ENCODE measurements around the gene RBM20.
"Not testable (repeated sequence)": the region's sequence is repeated elsewhere in the genome, so short reads cannot be mapped to it uniquely, and the experiment has no call there.

Gene RBM20

DNA sequence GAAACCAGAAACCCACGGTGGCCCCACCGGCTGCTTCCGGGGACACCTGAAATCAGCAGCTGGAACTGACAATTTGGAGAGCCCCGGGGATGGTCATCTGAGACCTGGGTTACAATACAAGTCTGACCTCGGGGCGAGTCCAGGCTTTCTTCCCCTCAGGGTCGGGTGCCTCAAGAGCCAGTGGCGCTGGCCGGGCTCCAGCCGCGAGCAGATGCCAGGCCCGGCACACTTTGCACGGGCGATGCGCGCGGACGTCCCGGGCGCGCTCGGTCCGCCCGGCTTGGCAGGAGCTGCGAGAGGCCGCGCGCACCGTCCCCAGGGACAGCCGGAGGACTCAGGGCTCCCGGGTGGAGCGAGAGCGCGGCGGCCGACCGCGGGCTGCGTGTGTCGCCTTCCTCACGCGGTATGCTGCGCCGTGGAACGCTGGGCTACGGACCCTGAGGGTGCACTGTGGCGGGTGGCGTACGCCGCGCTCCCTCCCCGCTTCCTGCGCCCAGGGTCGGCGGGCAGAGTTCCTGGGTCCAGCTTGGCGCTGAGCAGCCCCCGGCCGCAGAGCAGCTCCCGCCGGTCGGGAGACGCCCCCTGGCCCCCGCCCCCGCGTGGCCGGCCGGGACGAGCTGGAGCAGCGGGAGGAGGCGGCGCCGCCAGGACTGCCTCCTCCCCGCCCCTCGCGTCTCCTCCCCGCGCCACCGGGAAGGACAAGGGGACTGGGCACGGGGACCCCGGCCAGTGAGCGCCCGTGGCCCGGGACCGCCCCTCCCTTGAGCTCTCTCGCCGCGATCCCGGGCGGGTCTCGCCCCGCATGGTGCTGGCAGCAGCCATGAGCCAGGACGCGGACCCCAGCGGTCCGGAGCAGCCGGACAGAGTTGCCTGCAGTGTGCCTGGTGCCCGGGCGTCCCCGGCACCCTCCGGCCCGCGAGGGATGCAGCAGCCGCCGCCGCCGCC, at the start of gene RBM20:
RBM20 (plus strand) TSS at position 684 of the 945 bp plus-strand sequence; CDS start at position 803, 119 bp downstream.
- no peak for DNase-seq

DNA sequence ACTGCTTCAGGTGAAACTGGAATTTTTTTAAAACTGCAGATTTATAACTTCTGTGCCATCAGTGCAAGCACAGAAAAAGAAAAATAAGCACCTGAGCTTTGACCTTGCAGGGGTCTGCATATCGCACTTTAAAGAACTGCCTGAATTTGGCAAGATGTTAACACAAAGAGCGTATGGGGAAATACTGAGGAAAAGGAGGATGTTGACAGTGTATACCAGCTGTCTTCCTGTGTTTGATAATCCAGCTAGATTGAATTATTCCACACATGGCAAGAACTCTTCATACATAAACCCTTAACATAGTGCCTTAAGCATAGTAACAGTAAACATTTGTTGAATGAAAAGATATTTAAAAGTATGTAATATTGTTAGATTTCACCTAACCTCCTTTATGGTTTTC, 46.7 kb upstream of the RBM20 start:
- no peak for DNase-seq

DNA sequence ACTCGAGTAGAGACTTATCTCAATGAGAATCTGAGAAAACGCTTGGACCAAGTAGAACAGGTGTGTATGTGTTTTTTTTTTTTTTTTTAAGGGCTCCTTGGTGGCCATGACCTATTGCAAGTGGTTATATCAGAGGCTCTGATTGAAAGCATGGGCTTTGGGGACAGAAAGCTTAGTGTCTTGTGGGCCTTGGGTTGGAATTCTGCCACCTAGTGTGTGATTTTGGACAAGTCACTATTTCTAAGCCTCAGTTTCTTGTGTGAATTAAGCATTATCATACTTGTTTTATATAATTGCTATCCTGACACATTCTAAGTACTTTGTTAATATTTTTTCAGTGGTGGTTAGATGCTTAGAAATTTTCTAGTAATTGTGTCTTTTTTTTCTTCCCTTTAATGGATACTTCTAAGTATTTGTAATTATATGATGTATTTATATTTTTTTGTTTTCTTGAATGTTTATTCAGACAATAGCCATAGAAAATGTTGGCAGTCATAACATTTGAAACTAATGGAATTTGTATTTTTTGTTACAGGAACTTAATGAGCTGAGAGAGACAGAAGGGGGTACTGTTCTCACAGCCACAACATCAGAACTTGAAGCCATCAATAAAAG, 43.5 kb upstream of the RBM20 start:
- no peak for DNase-seq

DNA sequence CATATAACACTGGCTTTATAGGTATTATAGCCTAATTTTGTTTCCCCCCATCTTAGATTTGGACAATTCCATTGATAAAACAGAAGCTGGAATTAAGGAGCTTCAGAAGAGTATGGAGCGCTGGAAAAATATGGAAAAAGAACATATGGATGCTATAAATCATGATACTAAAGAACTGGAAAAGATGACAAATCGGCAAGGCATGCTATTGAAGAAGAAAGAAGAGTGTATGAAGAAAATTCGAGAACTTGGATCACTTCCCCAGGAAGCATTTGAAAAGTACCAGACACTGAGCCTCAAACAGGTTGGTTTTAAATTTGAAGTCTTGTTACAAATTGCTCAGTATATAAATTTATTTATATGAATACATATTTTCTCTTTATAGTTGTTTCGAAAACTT, 42.6 kb upstream of the RBM20 start:
- no peak for DNase-seq

DNA sequence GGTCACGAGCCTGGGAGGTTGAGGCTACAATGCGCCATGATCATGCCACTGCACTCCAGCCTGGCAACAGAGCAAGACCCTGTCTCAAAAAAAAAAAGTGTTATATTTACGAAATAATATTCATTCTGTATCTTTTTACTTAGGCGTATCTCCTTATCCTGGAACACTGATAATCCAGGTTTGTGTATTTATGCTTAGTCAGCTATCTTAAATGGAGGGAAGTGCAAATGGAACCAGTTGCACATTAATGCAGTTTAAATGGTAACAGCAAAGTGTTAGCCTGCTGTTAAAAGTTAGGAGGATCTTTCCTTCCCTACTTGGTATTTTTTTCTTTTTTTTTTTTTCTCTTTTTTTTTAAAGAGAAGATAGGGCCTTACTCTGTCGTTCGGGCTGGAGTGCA, 36.0 kb upstream of the RBM20 start:
- DNase-seq, result no peak

DNA sequence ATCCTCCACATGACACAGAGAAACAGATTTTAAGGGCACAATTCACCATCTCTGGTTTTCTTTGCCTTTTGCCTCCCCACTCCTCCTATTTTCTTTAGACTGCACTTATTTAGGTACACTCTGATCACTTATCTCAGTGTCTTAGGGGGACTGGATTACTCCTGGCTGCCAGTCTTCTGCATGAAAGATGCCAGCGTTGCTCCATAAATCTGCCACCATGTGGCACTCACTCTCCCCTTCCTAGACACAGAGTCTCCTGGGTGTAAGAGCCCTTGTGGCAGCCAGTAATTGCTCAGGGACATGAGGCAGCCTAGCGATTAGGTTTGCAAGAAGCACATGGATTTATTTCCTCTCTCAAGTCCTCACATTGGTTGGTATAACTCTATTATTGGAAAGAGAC, 34.5 kb upstream of the RBM20 start:
- DNase-seq, result no peak

DNA sequence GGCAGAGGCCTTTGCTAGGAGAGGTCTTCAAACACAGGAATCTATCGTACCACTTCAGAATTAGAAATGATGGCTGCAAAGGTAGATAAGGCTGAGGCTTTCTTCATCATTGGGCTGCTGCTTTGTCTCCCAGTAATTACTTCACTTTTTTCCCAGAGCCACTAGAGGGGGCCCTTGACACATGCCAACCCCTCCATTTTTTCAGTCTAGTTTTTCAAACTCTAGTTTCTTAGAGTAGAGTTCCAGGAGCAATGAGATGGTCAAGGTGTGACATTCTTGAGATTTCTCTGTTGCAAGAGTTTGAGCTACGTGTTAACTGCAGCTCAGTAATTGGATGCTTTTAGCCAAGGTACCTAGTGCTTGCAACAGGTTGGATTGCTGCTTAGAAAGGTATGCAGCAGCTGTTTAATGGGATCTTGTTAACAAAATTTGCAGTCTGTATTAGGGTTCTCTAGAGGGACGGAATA, 33.8 kb upstream of the RBM20 start:
- DNase-seq, result no peak

DNA sequence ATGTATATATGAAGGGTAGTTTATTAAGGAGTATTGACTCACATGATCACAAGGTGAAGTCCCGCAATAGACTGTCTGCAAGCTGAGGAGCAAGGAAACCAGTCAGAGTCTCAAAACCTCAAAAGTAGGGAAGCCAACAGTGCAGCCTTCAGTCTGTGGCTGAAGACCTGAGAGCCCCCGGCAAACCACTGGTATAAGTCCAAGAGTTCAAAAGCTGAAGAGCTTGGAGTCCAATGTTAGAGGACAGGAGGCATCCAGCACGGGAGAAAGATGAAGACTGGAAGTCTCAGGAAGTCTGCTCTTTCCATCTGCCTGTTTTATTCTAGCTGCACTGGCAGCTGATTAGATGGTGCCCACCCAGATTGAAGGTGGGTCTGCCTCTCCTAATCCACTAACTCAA, 33.4 kb upstream of the RBM20 start:
- DNase-seq, result not testable (repeated sequence)

DNA sequence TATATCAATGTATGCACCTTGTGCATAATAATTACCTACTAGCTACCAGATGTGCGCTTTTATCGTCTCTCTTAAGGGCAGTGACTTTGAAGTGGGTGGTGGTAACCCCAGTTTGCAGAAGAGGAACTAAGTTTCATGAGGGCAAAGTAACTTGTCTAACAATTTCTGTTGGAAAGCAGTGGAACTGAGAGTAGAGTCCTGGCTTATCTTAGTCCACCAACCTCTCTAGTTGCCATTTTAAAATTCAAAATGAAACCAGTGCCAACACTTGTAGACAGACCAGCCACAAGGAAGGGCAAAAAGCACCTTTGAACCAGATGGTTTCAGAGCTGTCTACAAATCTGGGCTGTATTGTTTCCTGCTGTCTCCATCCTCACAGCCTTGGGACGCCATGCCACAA, 32.0 kb upstream of the RBM20 start:
- DNase-seq, result no peak

DNA sequence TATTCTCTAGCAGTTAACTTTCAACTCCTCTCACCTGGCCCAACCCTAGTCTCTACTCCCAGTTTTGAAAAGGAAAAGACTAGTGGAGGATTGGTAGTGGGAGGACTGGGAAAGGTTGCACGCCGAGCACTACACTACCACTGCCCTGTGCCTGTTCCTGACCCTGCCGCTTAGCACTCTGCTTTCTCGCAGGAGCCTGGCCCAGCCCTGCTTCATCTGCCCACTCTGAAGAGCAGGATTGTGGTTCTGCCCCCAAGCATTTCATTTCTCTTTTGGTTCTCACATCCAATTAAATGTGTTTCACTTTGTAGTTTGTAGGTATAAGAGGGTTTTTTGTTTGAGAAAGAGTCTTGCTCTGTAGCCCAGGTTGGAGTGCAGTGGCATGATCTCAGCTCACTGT, 31.5 kb upstream of the RBM20 start:
- no peak for DNase-seq

DNA sequence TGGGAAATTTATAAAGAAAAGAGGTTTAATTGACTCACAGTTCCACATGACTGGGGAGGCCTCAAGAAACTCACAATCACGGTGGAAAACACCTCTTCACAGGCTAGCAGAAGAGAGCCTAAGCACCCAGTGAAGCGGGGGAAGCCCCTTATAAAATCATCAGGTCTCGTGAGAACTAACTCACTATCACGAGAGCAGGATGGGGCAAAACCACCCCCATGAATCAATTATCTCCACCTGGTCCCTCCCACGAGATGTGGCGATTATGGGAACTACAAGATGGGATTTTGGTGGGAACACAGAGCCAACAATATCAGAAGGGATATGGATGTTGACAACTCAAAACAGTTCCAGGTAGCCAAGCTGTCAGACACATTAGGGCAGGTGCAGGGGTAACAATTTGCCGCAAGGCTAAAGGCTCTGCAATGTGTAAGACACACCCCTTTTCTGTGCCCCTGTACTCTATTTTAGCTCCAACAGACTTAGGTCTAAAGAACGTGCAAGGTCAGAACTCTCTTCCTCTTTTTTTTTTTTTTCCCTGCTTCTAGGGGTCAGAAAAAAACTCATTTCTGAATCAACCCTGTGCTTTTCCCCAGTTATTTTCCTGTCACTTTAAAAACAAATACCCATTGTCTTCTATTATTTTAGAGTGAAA, 30.7 kb upstream of the RBM20 start:
- no peak for DNase-seq

DNA sequence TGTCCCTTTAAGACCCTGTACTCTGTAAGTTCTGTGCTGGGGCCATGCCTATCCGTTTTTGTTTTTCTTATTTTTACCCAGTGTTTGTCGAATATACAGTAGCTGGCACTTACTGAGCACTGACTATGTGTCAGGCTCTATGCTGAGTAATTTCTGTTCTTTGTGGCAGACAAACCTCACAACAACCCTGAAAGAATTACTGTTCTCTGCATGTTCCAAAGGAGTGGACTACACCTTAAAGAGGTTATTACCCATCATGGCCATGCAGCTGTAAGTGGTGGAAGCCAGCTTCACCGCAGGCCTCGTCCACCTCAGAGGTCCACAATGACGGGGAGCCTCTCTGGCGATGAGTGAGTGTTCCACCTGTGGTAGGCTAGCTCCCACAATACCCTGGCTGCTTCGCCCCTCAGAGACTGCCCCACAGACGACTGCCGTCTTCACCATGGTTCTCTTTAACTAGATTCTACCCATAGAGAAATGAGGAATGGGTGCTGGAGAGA, 30.1 kb upstream of the RBM20 start:
- DNase-seq, result no peak

DNA sequence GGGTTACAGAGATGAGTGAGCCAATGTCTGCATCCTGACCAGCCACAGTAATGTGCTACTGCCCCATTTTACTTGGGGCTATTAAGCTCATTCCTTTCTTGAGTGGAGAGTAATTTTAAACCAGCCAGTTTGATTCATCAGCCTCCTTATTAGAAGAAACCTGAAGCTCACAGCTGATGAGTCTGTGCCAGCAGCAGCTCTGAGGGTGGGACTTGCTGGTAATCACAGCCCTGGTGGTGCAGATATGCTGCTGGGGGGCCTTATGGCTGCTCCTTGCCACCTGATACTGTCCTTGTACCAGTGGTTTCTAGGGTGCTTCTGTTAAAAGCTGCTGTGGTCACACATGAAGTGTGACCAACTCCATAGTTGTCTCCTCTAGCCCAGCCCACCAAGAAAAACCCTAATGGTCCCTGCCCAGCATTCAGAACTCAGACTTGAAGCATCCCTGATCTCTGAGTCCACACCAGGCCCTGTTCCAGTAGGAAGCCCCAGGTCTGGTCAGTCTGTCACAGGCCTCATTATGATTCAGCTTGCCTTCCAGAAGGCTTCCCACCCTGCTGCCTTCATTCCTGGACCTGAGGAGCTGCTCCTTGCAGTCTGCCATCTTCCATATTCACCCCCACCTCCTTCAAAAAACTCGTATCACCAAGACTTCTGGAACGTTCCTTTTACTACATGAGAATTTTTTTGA, 28.9 kb upstream of the RBM20 start:
- DNase-seq, result no peak

DNA sequence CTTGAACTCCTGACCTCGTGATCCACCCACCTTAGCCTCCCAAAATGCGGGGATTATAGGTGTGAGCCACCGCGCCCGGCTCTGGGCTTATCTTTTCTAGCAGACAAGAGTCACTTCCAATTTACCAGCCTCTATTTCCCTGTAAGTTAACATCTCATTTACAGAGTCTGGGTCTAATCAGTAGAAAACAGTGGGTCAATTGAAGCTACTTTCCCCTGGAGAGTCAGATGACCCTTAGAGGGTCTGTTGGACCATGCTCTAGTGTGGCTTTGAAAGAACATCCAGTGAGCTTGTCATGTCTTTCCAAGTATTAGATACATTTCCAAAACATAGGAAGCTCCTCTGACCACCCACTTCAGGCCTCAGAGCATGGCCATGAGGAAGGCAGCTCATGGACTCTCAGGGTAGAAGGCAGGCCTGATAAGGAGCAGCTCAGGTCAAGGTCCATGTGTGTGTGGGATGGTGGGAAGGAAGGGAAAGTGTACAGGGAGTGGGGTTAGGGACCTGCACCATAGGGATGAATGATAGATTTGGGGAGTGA, 27.6 kb upstream of the RBM20 start:
- no peak for DNase-seq

DNA sequence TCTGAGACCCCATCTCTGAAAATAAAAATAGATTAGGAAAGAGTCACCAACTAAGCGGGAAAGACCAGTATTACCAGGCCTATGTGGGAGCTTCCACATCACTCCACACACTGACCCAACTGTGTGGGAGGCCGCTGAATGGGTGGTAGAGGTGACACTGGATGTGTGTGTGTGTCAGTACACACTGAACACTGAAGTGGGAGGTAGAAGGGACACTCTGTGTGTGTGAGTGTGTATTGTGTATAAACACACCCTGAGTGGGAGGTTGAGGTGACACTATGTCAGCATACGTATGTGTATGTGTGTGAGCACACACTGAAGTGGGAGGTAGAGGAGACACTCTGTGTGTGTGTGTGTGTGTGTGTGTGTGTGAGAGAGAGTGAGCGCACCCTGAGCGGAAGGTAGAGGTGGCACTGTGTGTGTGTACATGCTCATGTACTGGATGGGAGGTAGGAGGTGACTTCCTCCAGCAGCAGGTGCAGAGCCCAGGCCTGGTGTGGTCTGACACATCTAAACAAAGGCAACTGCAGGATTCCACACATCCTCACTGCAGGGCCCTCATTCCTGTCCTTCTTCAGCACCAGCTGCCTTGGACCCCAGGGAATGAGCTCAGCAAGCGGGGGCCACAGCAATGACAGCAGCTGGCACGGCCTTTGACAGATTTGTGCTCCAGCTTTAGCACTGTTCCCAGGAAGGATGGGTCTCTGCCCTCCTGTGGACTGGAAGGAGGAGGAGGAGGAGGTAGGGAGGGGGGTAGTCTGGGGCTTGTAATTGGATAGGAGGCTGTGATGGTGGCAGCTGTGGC, 26.5 kb upstream of the RBM20 start:
- DNase-seq, result no peak

DNA sequence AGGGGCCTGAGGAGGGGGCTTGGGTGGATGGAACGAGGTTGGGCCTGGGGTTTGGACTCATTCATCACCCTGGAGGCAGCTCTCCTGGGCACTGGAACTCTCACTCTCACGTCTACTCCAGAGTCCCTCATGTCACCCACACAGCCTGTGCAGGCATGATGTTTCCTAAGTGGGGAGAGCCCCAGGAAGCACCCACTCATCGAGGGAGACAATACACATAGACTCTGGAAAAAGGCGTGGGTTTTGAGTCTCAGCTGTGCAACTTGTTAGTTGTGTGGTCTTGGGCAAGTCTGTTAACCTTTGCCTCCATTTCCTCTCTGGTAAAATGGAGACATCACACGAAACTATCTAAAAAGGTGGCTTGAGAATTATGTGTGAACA, 25.9 kb upstream of the RBM20 start:
- DNase-seq, result no peak

DNA sequence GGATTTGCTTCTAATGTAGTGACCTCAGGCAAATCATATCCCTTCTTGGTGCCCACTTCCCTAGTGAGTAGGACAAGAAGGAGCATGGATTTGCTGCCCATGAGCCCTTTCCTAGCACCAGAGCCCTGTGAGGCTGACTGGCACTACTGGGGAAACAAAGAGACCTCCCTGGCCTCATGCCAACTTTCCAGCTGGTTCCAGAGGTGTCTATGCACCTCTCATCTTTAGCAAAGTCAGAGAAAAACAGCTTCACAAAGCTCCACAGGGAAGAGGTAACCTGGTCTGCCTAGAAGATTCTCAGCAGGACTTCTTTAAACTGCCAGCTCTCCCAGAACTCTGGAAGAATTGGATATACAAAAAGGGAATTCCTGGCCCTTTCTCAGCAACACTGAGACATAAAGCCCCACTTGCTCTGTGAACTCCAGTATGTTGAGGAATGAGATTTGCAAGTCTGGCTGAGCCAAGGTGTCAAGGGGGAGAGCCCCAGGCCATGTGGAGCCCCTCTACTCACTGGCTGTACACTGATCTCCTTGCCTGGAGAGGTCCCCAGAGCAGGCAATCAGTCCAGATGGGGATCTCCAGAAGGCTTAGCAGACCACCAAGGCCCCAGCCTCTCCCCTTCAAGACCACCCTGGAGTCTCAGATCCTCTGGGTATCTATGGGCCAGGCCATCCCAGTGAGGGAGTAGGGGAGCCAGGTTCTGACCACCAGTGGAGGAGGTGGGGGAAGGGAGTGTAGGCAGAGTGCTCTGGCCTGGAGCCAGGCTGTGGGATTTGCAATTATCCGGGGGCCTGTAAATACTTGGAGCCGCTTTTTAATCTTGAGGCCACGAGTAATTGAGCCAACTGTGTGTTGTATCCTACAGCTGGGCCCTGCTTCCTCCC, 24.4 kb upstream of the RBM20 start:
- no peak for DNase-seq

DNA sequence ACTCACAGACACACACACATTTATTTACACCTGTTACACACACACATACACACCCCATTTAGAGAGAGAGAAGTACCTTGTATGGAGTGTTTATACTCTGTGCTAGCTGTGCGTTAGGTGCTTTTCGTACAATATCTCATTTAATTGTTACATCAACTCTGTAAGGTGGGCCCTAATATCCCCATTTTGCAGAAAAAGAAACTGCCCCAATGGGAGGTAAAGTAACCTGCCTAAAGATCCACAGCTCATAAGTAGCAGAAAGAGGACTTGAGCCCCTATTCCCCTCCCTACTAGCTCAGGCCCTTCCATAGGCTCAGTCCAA, 23.8 kb upstream of the RBM20 start:
- DNase-seq, result no peak

DNA sequence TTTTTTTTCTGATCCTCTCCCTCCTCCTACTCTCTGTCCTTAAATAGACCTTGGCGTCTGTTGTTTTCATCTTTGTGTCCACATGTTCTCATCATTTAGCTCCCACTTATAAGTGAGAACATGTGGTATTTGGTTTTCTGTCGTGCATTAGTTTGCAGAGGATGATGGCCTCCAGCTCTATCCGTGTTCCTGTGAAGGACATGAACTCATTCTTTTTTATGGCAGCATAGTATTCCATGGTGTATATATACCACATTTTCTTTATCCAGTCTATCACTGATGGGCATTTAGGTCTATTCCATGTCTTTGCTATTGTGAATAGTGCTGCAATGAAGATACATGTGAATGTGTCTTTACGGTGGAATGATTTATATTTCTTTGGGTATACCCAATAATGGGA, 20.8 kb upstream of the RBM20 start:
- not testable (repeated sequence) for DNase-seq

DNA sequence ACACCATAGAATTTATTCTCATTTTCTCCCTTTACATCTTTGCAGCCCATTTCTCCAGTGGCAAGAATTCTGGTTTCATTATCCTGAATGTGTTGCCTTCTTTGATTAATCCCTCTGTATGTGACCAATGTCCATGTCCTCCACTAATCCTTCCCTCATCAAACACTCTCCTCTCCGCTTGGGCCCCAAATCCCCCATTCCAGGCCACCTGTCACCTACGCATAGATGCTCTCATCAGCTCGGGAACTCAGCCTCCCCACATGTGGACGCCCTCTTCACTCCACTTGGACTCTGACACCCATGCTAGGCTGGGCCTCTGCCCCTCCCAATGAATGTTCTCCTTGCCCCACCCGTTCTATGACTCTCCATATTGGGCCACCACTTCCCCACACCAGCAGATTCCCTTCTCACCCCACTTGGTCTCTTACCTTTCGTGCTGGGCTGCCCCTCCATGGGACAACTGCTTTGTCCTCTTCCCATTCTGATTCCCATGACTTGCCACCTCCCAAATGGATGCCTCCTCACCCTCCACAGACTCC, 18.7 kb upstream of the RBM20 start:
- DNase-seq, result no peak

All from NCI-H1048 (cell line).